SHP77 treated with DMSO at 0.1 percent for 48 hours (cell line): ENCODE results near the gene GRAMD2A.

ENCODE experiments used
- DNase-seq: peaks from one replicate; lab custom pipeline; 2025; lab: John Stamatoyannopoulos, UW

The GRAMD2A gene

DNA sequence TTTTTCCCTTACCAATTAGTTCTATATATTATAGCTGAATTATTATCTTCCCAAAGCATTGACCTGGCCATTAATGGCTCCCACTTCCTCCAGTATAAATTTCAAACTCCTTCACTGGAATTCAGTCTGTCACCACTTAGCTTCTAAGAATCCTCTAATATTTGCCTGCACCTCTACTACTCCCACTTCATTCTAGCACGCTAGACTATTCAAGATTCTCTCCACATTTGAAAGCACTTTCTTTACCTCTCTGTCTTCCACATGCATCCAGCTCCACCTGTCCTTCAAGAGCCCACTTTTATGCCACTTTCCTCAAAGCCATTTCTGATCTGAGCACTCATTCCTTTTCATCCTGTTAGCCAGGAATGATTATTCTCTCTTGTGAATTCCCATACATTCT, 64.4 kb downstream of the GRAMD2A start:
- DNase-seq: no peak

DNA sequence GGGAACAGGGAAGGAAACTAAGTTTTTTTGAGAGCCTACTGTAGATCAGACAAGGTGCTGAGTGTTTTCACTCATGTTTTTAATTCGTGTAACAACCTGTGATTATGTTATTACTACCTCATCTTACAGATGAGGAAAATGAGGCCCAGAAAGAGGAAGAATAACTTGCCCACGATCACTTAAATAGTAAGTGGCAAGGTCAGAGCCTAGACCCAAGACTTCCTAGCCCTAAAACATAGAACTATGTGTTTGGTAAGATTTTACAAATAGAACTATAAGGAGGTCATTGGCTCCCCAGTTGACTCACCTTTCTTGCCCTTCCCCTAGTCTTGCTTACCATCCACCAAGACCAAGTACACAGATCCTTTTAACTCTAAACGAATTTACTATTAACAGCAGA, 65.7 kb downstream of the GRAMD2A start:
- no peak for DNase-seq

DNA sequence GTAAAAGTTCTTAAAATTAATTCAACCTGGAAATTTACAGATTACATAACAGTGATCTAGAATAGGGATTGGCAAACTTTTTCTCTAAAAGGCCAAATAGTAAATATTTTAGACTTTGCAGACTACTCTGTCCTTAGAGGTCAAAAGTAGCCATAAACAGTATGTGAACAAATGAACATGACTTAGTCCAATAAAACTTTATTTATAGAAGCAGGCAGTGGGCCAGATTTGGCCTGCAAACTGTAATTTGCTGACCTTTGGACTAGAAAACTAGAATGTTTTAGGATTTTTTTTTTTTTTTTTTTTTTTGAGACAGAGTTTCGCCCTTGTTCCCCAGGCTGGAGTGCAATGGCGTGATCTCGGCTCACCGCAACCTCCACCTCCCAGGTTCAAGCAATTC, 67.3 kb downstream of the GRAMD2A start:
- DNase-seq: no peak

DNA sequence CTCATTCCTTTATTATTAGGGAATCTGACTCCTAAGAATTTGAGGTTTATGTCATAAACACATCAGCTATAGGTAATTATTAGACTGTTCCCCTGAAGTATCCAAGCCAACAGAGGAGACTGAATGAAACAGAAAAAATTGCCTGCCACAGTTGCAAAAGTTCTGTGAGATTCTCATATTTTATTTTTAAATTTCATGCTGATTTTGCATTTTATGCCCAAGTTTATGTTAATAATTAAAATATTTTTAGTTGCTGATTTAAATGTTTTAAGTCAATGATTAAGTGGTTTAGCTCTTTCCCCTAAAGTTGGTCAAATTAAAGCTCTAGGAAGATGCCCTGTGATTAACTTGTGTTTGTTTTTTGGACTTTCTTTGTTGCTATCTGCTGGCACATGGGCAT, 69.2 kb downstream of the GRAMD2A start:
- no peak for DNase-seq

DNA sequence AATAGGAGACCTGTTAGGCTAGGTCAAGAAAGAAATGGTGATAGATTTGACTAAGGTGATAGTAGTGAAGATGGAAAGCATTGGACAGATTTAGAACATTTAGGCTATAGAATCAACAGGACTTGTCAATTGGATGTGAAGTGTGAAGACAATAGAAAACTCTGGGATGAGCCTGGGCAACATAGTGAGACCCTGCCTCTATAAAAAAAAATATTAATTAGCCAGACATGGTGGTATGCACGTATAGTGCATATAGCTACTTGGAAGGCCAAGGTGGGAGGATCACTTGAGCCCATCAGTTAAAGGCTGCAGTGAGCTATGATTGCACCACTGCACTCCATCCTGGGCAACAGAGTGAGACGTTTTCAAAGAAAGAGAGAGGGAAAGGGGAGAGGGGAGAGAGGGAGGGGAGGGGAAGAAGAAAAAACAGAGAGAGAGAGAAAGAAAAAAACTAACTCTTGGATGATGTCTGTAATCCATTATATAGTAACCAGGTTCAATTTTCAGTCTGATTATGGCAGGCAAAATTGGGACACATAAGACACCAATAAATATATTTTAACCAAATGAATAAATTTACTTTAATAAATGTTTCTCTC, 69.8 kb downstream of the GRAMD2A start:
- DNase-seq: no peak

GRCh38 chr15:72124218-72124617, 73.4 kb downstream of the GRAMD2A start:
- DNase-seq: no peak

- DNase-seq: peak; percentile 96
Measured at GRCh38 chr15:72118017-72118978, 79.3 kb downstream of the GRAMD2A start, which contains the start of the genes MYO9A and SENP8. MYO9A (minus strand) TSS chr15:72118150; CDS start chr15:72046563, 71,587 bp downstream. SENP8 (plus strand) TSS chr15:72118403; CDS start chr15:72139624, 21,221 bp downstream.

GRCh38 chr15:72117486-72118016, 80.0 kb downstream of the GRAMD2A start:
- no peak for DNase-seq

DNA sequence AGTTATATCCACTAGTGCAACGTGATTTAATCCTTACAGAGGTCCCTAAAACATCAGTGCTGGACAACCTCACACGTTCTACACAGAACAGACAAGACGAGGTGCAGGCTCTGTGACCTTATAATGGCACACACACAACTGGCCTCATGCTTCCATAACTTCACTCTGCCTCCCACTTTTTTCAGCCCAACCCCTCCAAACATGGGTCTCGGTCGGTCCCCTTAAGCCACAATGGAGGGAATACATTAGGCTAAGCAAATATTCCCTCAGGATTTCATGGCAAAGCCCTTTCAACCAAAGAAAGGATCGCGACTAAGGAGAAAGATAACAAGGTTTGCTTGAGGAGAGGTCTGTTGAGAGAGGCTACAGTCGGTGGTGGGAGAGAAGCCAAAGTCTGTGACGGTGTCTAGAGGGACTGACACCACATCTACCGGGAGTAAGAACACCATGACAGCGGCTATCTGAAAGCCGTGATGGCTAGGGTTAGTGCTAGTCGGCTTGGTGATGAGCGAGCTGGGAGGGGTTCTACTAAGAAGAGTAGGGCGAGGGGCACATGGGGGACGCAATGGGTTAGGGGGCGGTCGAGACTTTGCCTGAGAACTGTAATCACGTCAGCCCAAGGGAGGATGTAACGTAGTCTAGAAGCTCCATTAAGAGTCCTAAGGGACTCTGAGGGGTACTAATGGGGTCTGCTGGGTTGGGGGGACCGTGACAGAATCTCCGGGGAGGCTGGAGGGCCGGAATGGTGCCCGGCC, 80.7 kb downstream of the GRAMD2A start:
- DNase-seq: no peak

DNA sequence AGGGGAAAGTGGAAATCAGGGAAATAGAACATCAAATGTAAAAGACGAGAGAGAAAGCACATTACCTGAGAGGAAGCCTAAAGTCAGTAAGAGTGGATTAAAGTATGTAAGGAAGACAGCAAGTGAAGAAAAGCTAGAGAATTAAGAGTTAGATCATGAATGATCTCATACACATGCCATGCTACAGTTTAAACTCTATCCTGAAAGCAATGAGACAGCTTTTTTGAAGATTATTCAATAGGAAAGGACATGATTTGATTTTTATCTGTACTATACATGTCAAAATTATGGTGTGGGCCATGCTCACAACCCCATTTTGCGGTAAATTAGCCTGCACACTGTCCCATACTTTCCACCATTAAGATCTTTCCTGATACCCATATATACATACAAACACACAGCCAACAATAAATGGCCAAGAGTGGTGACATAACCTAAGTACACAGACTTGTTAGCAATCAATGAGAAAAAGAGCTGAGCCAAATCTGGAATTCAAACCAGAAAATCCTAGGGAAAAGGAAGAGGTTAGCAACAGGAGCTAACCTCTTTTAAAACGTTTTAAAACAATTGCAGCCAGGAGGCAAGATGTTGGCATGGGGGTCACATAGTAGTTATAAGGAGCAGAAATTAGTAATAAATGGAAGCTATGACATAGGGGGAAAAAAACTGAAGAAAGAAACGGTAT, 84.1 kb downstream of the GRAMD2A start:
- DNase-seq: no peak

GRCh38 chr15:72112805-72113204, 84.8 kb downstream of the GRAMD2A start:
- DNase-seq: no peak

DNA sequence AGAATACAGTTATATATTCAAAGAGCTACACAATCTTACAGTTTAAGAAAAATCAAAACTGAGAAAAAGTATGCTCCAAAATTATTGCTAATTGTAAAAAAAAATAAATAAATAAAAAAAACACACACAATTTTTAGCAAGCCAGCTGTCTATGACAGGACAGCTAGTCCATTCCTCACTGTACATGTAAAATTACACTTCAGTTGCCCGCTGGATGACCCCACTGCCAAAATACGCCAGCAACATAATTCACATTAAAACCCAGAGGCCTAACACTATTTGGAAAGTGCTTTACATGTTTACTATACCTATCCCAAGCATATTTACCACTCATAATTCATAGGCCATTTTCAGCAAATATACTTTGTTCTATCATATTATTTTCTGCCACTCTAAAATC, 85.5 kb downstream of the GRAMD2A start:
- DNase-seq: no peak

DNA sequence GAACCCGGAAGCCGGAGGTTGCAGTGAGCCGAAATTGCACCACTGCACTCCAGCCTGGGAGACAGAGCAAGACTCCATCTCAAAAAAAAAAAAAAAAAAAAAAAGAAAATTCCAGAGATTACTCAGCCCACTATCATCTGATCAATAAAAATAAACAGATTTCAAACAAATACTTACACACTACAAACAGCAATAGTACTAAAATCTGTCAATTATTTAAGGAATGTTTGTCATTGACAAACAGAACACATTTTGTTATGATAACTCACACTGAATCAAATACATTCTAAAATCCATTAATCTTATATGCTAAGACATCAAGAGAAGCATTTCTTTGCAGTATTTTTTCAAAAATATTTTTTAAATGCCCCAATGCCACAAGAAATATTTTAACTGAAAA, 87.2 kb downstream of the GRAMD2A start:
- DNase-seq: no peak
